HepG2 (cell line): ENCODE measurements around the gene CEP76. TPM values are rescaled to one million over a fixed set of nuclear protein-coding genes. Genes with fewer than 3 reads are reported as not detected.
A peak's percentile ranks its signal among the peaks of the same experiment; 100 is the strongest.

Source experiments
- ATAC-seq: fragments of 200-7000 bp; cut with Tn5 transposase; 3 replicates; pipeline ENCODE4 v1.9.1; 2020; ENCODE audit warnings: mild to moderate bottlenecking, moderate library complexity
- BruUV-seq: library from RNA; stranded (reverse); fragments of 400-500 nt; replicated peaks from 2 replicates; lab custom pipeline; 2021; lab: Mats Ljungman, UMichigan
- CTCF ChIA-PET: fragments of 300-600 bp; formaldehyde crosslinking; extraction: SDS; loops from one replicate; lab custom pipeline; 2021; ENCODE audit warnings: low total read pairs, inconsistent platforms, low intra/inter-chr PET ratio; lab: Yijun Ruan, JAX
- POLR2A ChIA-PET: fragments of 350-600 bp; sonication (Branson Sonifier 250); formaldehyde crosslinking; loops from one replicate; lab custom pipeline; 2020; ENCODE audit warnings: antibody characterized with exemption, inconsistent platforms; lab: Yijun Ruan, JAX
- DNase-seq: peaks from one replicate; pipeline ENCODE4 v3.0.0-alpha.2; 2015; ENCODE audit warnings: low spot score
- FAIRE-seq: peaks from 3 replicates; lab custom pipeline; 2011; peaks lifted over from hg19 to GRCh38; lab: Jason Lieb, UNC
- H2AFZ ChIP-seq: one replicate; pipeline ENCODE4 v1.6.1; 2011; ENCODE audit warnings: low read length, inconsistent platforms
- H3K27ac ChIP-seq: fragments of 300-600 bp; 3 replicates; pipeline ENCODE4 v1.8.0; 2011; ENCODE audit warnings: mixed run types, mild to moderate bottlenecking, mixed read lengths, low read length, inconsistent platforms; ENCODE audit not compliant: insufficient read depth; ENCODE audit errors: extremely low read length
- H3K27me3 ChIP-seq, 2 experiments: fragments of 200-600 bp in 1 of 2; 2 replicates in 1 of 2; 3 replicates in 1 of 2; pipeline versions ENCODE4 v1.6.0 to v1.8.0; 2011; ENCODE audit warnings: low read length in 2 of 2, mild to moderate bottlenecking in 2 of 2, moderate library complexity in 2 of 2, inconsistent platforms in 1 of 2; ENCODE audit not compliant: insufficient read depth in 2 of 2, control insufficient read depth in 1 of 2
- H3K36me3 ChIP-seq, 2 experiments: fragments of 200-600 bp in 1 of 2; replicated peaks in 1 of 2; 2 replicates in 1 of 2; 3 replicates in 1 of 2; pipeline versions ENCODE4 v1.5.1 to v1.8.0; 2011; ENCODE audit warnings: low read length in 2 of 2, inconsistent platforms in 1 of 2; ENCODE audit not compliant: insufficient read depth in 2 of 2, control insufficient read depth in 1 of 2
- H3K4me1 ChIP-seq: 2 replicates; pipeline ENCODE4 v1.5.1; 2012; ENCODE audit warnings: low read length, inconsistent platforms; ENCODE audit not compliant: insufficient read depth
- H3K4me2 ChIP-seq: 2 replicates; pipeline ENCODE4 v1.6.0; 2011; ENCODE audit warnings: low read depth, low read length, inconsistent platforms
- H3K4me3 ChIP-seq, 3 experiments: fragments of 200-600 bp in 1 of 3; sonication (generic), shearing (Covaris generic) in 1 of 3; replicated peaks in 1 of 3; 2 replicates each; pipeline ENCODE4 v1.5.1; 2011 to 2016; ENCODE audit warnings: low read length in 3 of 3, inconsistent platforms in 2 of 3, low read depth in 2 of 3, mild to moderate bottlenecking in 2 of 3, control low read depth in 1 of 3, mixed read lengths in 1 of 3; ENCODE audit not compliant: insufficient read depth in 1 of 3
- H3K79me2 ChIP-seq: one replicate; pipeline ENCODE4 v1.6.1; 2011; ENCODE audit warnings: low read length, inconsistent platforms; ENCODE audit not compliant: insufficient read depth
- H3K9ac ChIP-seq: 2 replicates; pipeline ENCODE4 v1.6.0; 2011; ENCODE audit warnings: mild to moderate bottlenecking, low read depth, low read length, inconsistent platforms; ENCODE audit not compliant: insufficient read depth
- H3K9me3 ChIP-seq: 2 replicates; pipeline ENCODE4 v1.5.1; 2012; ENCODE audit warnings: mild to moderate bottlenecking, low read length
- H4K20me1 ChIP-seq: 2 replicates; pipeline ENCODE4 v1.6.0; 2011; ENCODE audit warnings: inconsistent platforms, mild to moderate bottlenecking, low read length, moderate library complexity; ENCODE audit not compliant: insufficient read depth
- CEBPG ChIP-seq: IDR thresholded peaks from 2 replicates; pipeline ENCODE4 v1.6.1; 2016
- FOXK2 ChIP-seq: fragments of 450-650 bp; IDR thresholded peaks from 2 replicates; pipeline ENCODE4 v1.6.1; 2016
- HNF4A ChIP-seq: sonication (generic); formaldehyde crosslinking; IDR thresholded peaks from 2 replicates; pipeline ENCODE4 v1.4.0; 2020; ENCODE audit warnings: missing genetic modification reagents
- HOMEZ ChIP-seq: IDR thresholded peaks from 2 replicates; pipeline ENCODE4 v1.6.1; 2016; ENCODE audit warnings: low read depth
- IRF9 ChIP-seq: sonication (generic); formaldehyde crosslinking; IDR thresholded peaks from 2 replicates; pipeline ENCODE4 v1.8.0; 2022; ENCODE audit warnings: missing genetic modification reagents, mild to moderate bottlenecking, borderline replicate concordance
- KMT2B ChIP-seq: IDR thresholded peaks from 2 replicates; pipeline ENCODE4 v1.6.1; 2016; ENCODE audit warnings: missing genetic modification reagents, missing compliant biosample characterization
- POGZ ChIP-seq: sonication (generic); formaldehyde crosslinking; IDR thresholded peaks from 2 replicates; pipeline ENCODE4 v1.4.0; 2020; ENCODE audit warnings: mild to moderate bottlenecking, missing genetic modification reagents
- SAP130 ChIP-seq: IDR thresholded peaks from 2 replicates; pipeline ENCODE4 v1.6.1; 2016; ENCODE audit warnings: low read depth
- SOX13 ChIP-seq, 3 experiments: fragments of 450-650 bp in 1 of 3; sonication (generic) in 1 of 3; formaldehyde crosslinking in 1 of 3; IDR thresholded peaks in 2 of 3; conservative IDR thresholded peaks in 1 of 3; 2 replicates each; pipeline versions ENCODE4 v1.5.0 to v1.6.1; 2016 to 2020; ENCODE audit warnings: antibody characterized with exemption in 1 of 3, mild to moderate bottlenecking in 1 of 3, missing compliant biosample characterization in 1 of 3, missing genetic modification reagents in 1 of 3, moderate library complexity in 1 of 3
- SOX5 ChIP-seq: IDR thresholded peaks from 2 replicates; pipeline ENCODE4 v1.6.1; 2016; ENCODE audit warnings: borderline replicate concordance
- ZNF619 ChIP-seq: sonication (generic); formaldehyde crosslinking; IDR thresholded peaks from 2 replicates; pipeline ENCODE4 v1.4.0; 2020; ENCODE audit warnings: mild to moderate bottlenecking, missing genetic modification reagents
- WGBS: methylation state at CpG from one replicate; pipeline ENCODE4 v1.1.6; 2017; ENCODE audit warnings: low lambda C conversion rate; 5-methylcytosine and 5-hydroxymethylcytosine counted together
- in situ Hi-C: cut with HindIII; loops from 2 replicates; pipeline ENCODE4 v1.10.0; 2017; ENCODE audit warnings: low pct_unique_long_range_greater_than_20kb; ENCODE audit not compliant: extremely low pct_ligation_motif_present
- intact Hi-C: fragments of 100-400 bp; cut with micrococcal nuclease; formaldehyde crosslinking; loops from one replicate; pipeline ENCODE4 v1.10.0; 2022; ENCODE audit not compliant: unreplicated experiment
- polyA plus RNA-seq, 8 experiments: library from polyadenylated mRNA; depleted of rRNA in 3 of 8; stranded (reverse) in 7 of 8; unstranded in 1 of 8; fragments of >200 nt; fragmentation: Illumina TruSeq in 4 of 8; extraction: Trizol in 4 of 8; gene quantifications; 2 replicates each; pipeline versions ENCODE4 v1.2.1 to v1.2.3, GENCODE V29; 2011 to 2016; ENCODE audit warnings: low read depth in 4 of 8, missing spikeins in 1 of 8, mixed read lengths in 1 of 8; ENCODE audit not compliant: insufficient read depth in 1 of 8
- total RNA-seq, 5 experiments: library from RNA; depleted of rRNA; stranded (reverse); fragments of >200 nt; fragmentation: Illumina TruSeq; extraction: Trizol; gene quantifications; 2 replicates each; pipeline ENCODE4 v1.2.3, GENCODE V29; 2016; ENCODE audit warnings: low read depth in 1 of 5
- TF ChIP-seq, protein P1 (sequence below): sonication (generic); formaldehyde crosslinking; conservative IDR thresholded peaks from 2 replicates; pipeline ENCODE4 v1.4.0; 2020; ENCODE audit warnings: mild to moderate bottlenecking, missing genetic modification reagents, moderate library complexity

The CEP76 gene
- total and polyA plus RNA-seq, 2 of the 13 experiments (the other 11 are each of a cell fraction or from before 2014, with no cell fraction given), result 13.9 to 15.1 TPM

DNA sequence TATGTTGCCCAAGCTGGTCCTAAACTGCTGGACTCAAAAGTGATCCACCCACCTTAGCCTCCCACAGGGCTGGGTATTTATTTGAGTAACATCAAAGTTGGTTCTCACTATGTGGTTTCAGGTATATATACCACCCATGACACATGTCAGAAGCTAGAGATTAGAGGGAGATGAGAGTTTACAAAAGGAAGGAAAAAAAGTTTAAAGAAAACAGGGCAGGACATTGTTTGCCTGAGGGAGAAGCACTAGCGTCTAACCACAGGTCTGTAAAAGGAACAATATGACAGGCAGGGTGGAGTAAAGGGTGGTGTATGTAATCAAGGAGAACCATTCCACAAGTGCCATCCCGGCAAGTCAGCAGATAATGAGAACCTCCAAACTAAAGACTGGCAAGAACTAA lies 8.5 kb downstream of the CEP76 start:
- Histone ChIP-seq H3K27me3 (no peaks in the 10 kb centered on the region), H3K4me1 (peaks cover 46% of the 10 kb centered on the region), H3K9me3 (no peaks in the 10 kb centered on the region), H3K9ac (no peak overlapping the region), H2AFZ (no peak overlapping the region), H3K27ac (no peak overlapping the region), H3K79me2 (peaks cover 8% of the 10 kb centered on the region), H3K4me2 (no peak overlapping the region)
- in situ Hi-C loops, result no loop called here
- POLR2A ChIA-PET, result interaction anchor here (0.6 to 0.8 kb wide), 2 partner anchors 9 to 195 kb away, joined by 3 to 4 read pairs; partner anchors contain the start of genes CEP76 and PSMG2
- no TSS peak for BruUV-seq
- intact Hi-C loops, result no loop called here
- peak; percentile 55 for DNase-seq
- no peak for TF ChIP-seq FOXK2
- TF ChIP-seq SOX5, result peak; percentile 49; the same call in 1 of the 2 replicates
- TF ChIP-seq SOX13 (IDR thresholded peaks at IDR 0.05), result no peak
- TF ChIP-seq SOX13 (CRISPR knock-in tag; conservative IDR thresholded peaks at IDR 0.05 in 1 of 2, IDR thresholded peaks at IDR 0.05 in 1 of 2), result peak in 1 of 2 experiments; percentile 30; a peak in 1 of 4 replicates
- TF ChIP-seq SAP130 (CRISPR knock-in tag), result 0 out of 2 replicates have a peak, but pooled peaks have one; percentile 21
- TF ChIP-seq IRF9 (CRISPR knock-in tag), result no peak
- TF ChIP-seq, all 625 proteins: peak for 3
- no peak overlapping the region for H3K4me3 ChIP-seq
- H3K36me3 ChIP-seq, result peaks cover 3 to 17% of the 10 kb centered on the region in 2 experiments; a peak in 4 of 5 replicates
- CTCF ChIA-PET, result no interaction called here
- FAIRE-seq (no peak), ATAC-seq (peak; percentile 37; the same call in 2 of the 3 replicates)
- WGBS, result 40% methylated on average over 2 of the region's 2 CpGs
- no peaks in the 10 kb centered on the region for H4K20me1 ChIP-seq

GRCh38 chr18:12692206-12692605 lies 10.3 kb downstream of the CEP76 start:
- ChIA-PET CTCF (no interaction called here), POLR2A (interaction anchor here (1.9 kb wide), 1 partner anchor 10 kb away, joined by 6 read pairs; the partner anchor contains the start of genes CEP76 and PSMG2)
- no peaks in the 10 kb centered on the region for H4K20me1 ChIP-seq
- in situ Hi-C loops, result no loop called here
- H3K36me3 ChIP-seq, result peaks cover 1 to 8% of the 10 kb centered on the region in 2 experiments; a peak in 3 of 5 replicates
- WGBS, result 57% methylated on average over 9 of the region's 9 CpGs
- peak overlapping the region; percentile 54 for H3K27ac ChIP-seq
- H3K4me3 ChIP-seq, result no peak overlapping the region
- no peak overlapping the region for H3K4me2 ChIP-seq
- DNase-seq (peak; percentile 41), FAIRE-seq (no peak), ATAC-seq (peak; percentile 91)
- H3K9ac ChIP-seq, result no peak overlapping the region
- no peaks in the 10 kb centered on the region for H3K79me2 ChIP-seq
- no TSS peak for BruUV-seq
- no peak overlapping the region for H2AFZ ChIP-seq
- peaks cover 37% of the 10 kb centered on the region for H3K4me1 ChIP-seq
- intact Hi-C loops, result no loop called here
- H3K27me3 ChIP-seq, result no peaks in the 10 kb centered on the region
- no peaks in the 10 kb centered on the region for H3K9me3 ChIP-seq
- TF ChIP-seq POGZ, result 0 out of 2 replicates have a peak, but pooled peaks have one; percentile 41
- TF ChIP-seq HOMEZ (CRISPR knock-in tag), result 0 out of 2 replicates have a peak, but pooled peaks have one; percentile 19
- peak; percentile 56 for TF ChIP-seq CEBPG (CRISPR knock-in tag)
- TF ChIP-seq, protein P1, sequence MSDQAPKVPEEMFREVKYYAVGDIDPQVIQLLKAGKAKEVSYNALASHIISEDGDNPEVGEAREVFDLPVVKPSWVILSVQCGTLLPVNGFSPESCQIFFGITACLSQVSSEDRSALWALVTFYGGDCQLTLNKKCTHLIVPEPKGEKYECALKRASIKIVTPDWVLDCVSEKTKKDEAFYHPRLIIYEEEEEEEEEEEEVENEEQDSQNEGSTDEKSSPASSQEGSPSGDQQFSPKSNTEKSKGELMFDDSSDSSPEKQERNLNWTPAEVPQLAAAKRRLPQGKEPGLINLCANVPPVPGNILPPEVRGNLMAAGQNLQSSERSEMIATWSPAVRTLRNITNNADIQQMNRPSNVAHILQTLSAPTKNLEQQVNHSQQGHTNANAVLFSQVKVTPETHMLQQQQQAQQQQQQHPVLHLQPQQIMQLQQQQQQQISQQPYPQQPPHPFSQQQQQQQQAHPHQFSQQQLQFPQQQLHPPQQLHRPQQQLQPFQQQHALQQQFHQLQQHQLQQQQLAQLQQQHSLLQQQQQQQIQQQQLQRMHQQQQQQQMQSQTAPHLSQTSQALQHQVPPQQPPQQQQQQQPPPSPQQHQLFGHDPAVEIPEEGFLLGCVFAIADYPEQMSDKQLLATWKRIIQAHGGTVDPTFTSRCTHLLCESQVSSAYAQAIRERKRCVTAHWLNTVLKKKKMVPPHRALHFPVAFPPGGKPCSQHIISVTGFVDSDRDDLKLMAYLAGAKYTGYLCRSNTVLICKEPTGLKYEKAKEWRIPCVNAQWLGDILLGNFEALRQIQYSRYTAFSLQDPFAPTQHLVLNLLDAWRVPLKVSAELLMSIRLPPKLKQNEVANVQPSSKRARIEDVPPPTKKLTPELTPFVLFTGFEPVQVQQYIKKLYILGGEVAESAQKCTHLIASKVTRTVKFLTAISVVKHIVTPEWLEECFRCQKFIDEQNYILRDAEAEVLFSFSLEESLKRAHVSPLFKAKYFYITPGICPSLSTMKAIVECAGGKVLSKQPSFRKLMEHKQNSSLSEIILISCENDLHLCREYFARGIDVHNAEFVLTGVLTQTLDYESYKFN (CRISPR knock-in tag), result peak; percentile 41; the same call in 1 of the 2 replicates
- peak; percentile 54; the same call in 1 of the 2 replicates for TF ChIP-seq HNF4A
- TF ChIP-seq KMT2B (CRISPR knock-in tag), result 0 out of 2 replicates have a peak, but pooled peaks have one; percentile 38
- no peak for TF ChIP-seq ZNF619 (CRISPR knock-in tag)
